Measurements from ENCODE around the gene TJAP1. TPM values are rescaled to one million over a fixed set of nuclear protein-coding genes. Genes with fewer than 3 reads are reported as not detected.
A peak's percentile ranks its signal among the peaks of the same experiment; 100 is the strongest.

Gene TJAP1
- total and polyA plus RNA-seq, 2 donors (not counting 3 experiments of a cell fraction or from before 2014, with no cell fraction given) = 28.4 to 31.8 TPM

DNA sequence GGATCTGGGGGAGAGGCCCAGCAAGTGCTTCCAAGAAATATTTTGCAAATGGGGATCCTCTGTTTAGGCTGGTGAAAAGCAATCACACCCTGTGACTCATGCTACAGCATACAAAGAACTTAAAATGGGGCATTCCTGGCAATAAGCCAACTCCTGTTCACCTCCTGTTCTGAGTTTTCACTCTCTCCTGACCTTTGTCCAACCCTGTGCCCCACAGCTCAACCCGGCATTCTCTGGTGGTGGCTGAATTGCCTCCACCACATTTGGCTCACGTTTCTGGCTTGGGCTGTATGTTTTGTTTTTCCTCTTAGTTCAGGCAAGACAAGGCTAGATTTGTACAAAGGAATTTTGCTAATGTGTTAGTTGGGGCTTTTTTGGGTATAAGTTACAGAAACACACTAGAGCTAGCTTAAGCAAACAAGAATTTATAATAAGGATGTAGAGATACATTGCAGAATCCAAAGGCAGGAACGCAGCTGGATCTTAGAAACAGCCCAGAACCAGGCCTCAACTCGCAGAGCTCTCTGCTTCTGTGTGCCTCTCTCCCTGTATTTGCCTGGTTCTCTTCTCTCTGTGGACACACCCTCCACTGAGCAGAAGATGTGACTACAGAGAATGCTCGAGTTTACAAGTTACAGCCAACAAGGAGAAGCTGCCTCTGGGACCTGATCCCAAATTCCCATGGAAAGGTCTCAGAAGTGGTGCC is 40.6 kb upstream of the TJAP1 start:
- no peaks in the 10 kb centered on the region for H4K20me1 ChIP-seq (replicated peaks; ENCODE audit: control insufficient read depth, extremely low read depth, insufficient read depth, low read length)
- dilution Hi-C loops (cut with MboI; ENCODE audit: extremely low pct_ligation_motif_present, low sequenced_read_pairs) (no loop called here), intact Hi-C loops (cut with micrococcal nuclease) (no loop called here)
- no peak for TF ChIP-seq GATA2 (IDR thresholded peaks at IDR 0.05; ENCODE audit: insufficient read depth, insufficient read length, low read depth, low read length)
- TF ChIP-seq POLR2AphosphoS5 (IDR thresholded peaks at IDR 0.05; ENCODE audit: insufficient read depth, low read depth, low read length) = peak; percentile 43
- peak; percentile 48 for TF ChIP-seq JUN (IDR thresholded peaks at IDR 0.05; ENCODE audit: borderline replicate concordance, insufficient read depth, insufficient read length, low read depth)
- TF ChIP-seq MYC (IDR thresholded peaks at IDR 0.05; ENCODE audit: low read depth, low read length) = no peak
- TF ChIP-seq, protein P1, sequence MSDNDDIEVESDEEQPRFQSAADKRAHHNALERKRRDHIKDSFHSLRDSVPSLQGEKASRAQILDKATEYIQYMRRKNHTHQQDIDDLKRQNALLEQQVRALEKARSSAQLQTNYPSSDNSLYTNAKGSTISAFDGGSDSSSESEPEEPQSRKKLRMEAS (IDR thresholded peaks at IDR 0.05; ENCODE audit: insufficient read depth, insufficient read length) = no peak
- H3K9me3 ChIP-seq (replicated peaks; ENCODE audit: control insufficient read depth, insufficient read depth, low read length) = no peaks in the 10 kb centered on the region
- H3K9ac ChIP-seq (replicated peaks; ENCODE audit: extremely low read depth, insufficient read depth, low read length) = peak overlapping the region; percentile 30
- H3K4me3 ChIP-seq (replicated peaks in 1 of 3; ENCODE audit: insufficient read depth in 1 of 3, low read depth in 1 of 3, low read length in 3 of 3) = no peak overlapping the region
- CTCF ChIA-PET = interaction anchor here (0.8 to 1.6 kb wide), 9 partner anchors 9 to 208 kb away, joined by 3 to 6 read pairs (median 3); partner anchors contain the start of genes ABCC10, DNPH1 and TJAP1
- H3K27me3 ChIP-seq (ENCODE audit: control insufficient read depth in 2 of 2, insufficient read depth in 2 of 2, low read length in 2 of 2) = no peaks in the 10 kb centered on the region
- no peaks in the 10 kb centered on the region for H3K79me2 ChIP-seq (ENCODE audit: control insufficient read depth, insufficient read depth, low read length)
- H3K4me1 ChIP-seq (ENCODE audit: control insufficient read depth, extremely low read depth, insufficient read depth, low read length) = peaks cover 13% of the 10 kb centered on the region
- no TSS peak for BruUV-seq (replicated peaks)
- no peak overlapping the region for H2AFZ ChIP-seq (ENCODE audit: low read depth, low read length)
- peaks cover 0 to 24% of the 10 kb centered on the region in 2 experiments for H3K36me3 ChIP-seq (ENCODE audit: control insufficient read depth in 2 of 2, extremely low read depth in 1 of 2, insufficient read depth in 2 of 2, low read length in 2 of 2)
- peak overlapping the region; percentile 33 for H3K27ac ChIP-seq (ENCODE audit: insufficient read depth, low read depth, low read length)
- DNase-seq (ENCODE audit: low read depth, low spot score) (peak; percentile 76), FAIRE-seq (peak; percentile 92)
- peak overlapping the region; percentile 14 for H3K4me2 ChIP-seq (ENCODE audit: insufficient read depth, low read length)
- H3K9me1 ChIP-seq (replicated peaks; ENCODE audit: control insufficient read depth, extremely low read depth, insufficient read depth, low read length) = no peaks in the 10 kb centered on the region
- POLR2A ChIA-PET = interaction anchor here (0.6 kb wide), 1 partner anchor 163 kb away, joined by 3 read pairs; no protein-coding TSS in a partner anchor

DNA sequence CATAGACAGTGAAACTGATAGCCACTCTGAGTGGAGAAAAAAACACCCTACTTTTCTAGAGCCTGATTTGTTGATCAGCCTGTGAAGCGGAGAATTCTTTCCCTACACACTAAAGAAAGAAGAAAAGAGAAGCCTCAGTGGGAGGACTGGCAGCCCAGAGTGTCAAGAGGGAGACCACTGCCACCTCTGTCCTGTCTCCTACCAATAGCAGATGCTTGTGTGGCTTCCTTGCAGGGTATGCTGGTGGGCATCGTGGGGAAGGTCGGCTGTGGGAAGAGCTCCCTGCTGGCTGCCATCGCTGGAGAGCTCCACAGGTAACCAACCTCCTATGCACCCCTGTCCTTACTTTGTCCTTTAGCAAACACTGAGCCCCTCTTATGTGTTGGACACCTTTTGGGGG is 39.7 kb upstream of the TJAP1 start:
- ChIA-PET CTCF (interaction anchor here (0.7 to 1.5 kb wide), 8 partner anchors 9 to 174 kb away, joined by 3 to 4 read pairs (median 3); partner anchors contain the start of gene TJAP1), POLR2A (no interaction called here)
- H3K4me2 ChIP-seq (ENCODE audit: insufficient read depth, low read length) = no peak overlapping the region
- no peak overlapping the region for H3K9ac ChIP-seq (replicated peaks; ENCODE audit: extremely low read depth, insufficient read depth, low read length)
- H3K4me1 ChIP-seq (ENCODE audit: control insufficient read depth, extremely low read depth, insufficient read depth, low read length) = peaks cover 13% of the 10 kb centered on the region
- H2AFZ ChIP-seq (ENCODE audit: low read depth, low read length) = no peak overlapping the region
- H3K79me2 ChIP-seq (ENCODE audit: control insufficient read depth, insufficient read depth, low read length) = no peaks in the 10 kb centered on the region
- TF ChIP-seq MYC (IDR thresholded peaks at IDR 0.05; ENCODE audit: low read depth, low read length) = no peak
- H3K4me3 ChIP-seq (replicated peaks in 1 of 3; ENCODE audit: insufficient read depth in 1 of 3, low read depth in 1 of 3, low read length in 3 of 3) = no peak overlapping the region
- DNase-seq (ENCODE audit: low read depth, low spot score) (no peak), FAIRE-seq (no peak)
- H4K20me1 ChIP-seq (replicated peaks; ENCODE audit: control insufficient read depth, extremely low read depth, insufficient read depth, low read length) = no peaks in the 10 kb centered on the region
- intact Hi-C loops (cut with micrococcal nuclease) = no loop called here
- no peaks in the 10 kb centered on the region for H3K27me3 ChIP-seq (ENCODE audit: control insufficient read depth in 2 of 2, insufficient read depth in 2 of 2, low read length in 2 of 2)
- no peaks in the 10 kb centered on the region for H3K9me3 ChIP-seq (replicated peaks; ENCODE audit: control insufficient read depth, insufficient read depth, low read length)
- H3K9me1 ChIP-seq (replicated peaks; ENCODE audit: control insufficient read depth, extremely low read depth, insufficient read depth, low read length) = no peaks in the 10 kb centered on the region
- H3K27ac ChIP-seq (ENCODE audit: insufficient read depth, low read depth, low read length) = no peak overlapping the region
- dilution Hi-C loops (cut with MboI; ENCODE audit: extremely low pct_ligation_motif_present, low sequenced_read_pairs) = no loop called here
- peaks cover 0 to 20% of the 10 kb centered on the region in 2 experiments for H3K36me3 ChIP-seq (ENCODE audit: control insufficient read depth in 2 of 2, extremely low read depth in 1 of 2, insufficient read depth in 2 of 2, low read length in 2 of 2)
- no TSS peak for BruUV-seq (replicated peaks)
